Measurements from ENCODE around the gene CDCA8. TPM values are rescaled to one million over a fixed set of nuclear protein-coding genes. Genes with fewer than 3 reads are reported as not detected.

CDCA8 gene
- 1 to 10 TPM in 1 of 4 donors, under 1 TPM in 1, not detected in 2; 0.18 to 5.9 TPM for total RNA-seq

DNA sequence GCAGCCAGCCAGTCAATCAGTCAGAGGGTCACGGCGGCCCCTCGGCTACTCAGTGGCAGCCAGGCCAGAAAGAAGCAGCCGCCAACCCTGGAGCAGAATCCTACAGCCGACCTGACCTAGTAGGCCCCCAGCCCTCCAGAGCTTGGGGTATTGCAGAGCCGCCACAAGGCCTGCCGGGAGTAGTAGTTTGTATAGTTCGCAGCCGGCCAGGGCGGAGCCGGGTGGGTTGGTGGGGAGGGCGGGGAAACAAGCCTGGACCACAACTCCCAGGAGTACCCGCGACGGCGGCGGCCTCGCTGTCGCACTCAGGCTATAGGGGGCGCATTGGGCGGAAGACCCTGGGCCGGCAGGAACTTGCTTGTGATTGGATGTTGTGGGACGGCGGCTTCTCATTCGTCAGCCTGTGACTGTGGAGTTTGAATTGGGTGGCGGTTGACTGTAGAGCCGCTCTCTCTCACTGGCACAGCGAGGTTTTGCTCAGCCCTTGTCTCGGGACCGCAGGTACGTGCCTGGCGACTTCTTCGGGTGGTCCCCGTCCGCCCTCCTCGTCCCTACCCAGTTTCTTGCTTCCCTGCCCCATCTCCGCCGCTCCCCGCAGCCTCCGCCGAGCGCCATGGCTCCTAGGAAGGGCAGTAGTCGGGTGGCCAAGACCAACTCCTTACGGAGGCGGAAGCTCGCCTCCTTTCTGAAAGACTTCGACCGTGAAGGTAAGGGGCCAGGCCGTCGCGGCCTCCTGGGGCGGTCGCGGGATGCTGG is at the start of gene CDCA8:
Gene CDCA8 (plus strand): TSS at position 439 of the 756 bp plus-strand sequence. CDS start 175 bp downstream, at position 614.
- Histone ChIP-seq H3K27ac (peak within 1 kb of the TSS; percentile 81 to 90), H3K4me1 (peaks cover 0 to 7% of the 10 kb centered on the region in 2 donors), H3K27me3 (no peaks in the 10 kb centered on the region), H3K9me3 (no peaks in the 10 kb centered on the region), H3K36me3 (no peaks in the 10 kb centered on the region), H3K4me3 (peak within 1 kb of the TSS; percentile 60 to 95)
- intact Hi-C loops (cut with DNase I; ENCODE audit: low total_unique reads): no loop called here
- peak; percentile 96 to 98 for DNase-seq
- TF ChIP-seq POLR2A (IDR thresholded peaks at IDR 0.05): peak; percentile 29 to 40
- TF ChIP-seq, protein P1, sequence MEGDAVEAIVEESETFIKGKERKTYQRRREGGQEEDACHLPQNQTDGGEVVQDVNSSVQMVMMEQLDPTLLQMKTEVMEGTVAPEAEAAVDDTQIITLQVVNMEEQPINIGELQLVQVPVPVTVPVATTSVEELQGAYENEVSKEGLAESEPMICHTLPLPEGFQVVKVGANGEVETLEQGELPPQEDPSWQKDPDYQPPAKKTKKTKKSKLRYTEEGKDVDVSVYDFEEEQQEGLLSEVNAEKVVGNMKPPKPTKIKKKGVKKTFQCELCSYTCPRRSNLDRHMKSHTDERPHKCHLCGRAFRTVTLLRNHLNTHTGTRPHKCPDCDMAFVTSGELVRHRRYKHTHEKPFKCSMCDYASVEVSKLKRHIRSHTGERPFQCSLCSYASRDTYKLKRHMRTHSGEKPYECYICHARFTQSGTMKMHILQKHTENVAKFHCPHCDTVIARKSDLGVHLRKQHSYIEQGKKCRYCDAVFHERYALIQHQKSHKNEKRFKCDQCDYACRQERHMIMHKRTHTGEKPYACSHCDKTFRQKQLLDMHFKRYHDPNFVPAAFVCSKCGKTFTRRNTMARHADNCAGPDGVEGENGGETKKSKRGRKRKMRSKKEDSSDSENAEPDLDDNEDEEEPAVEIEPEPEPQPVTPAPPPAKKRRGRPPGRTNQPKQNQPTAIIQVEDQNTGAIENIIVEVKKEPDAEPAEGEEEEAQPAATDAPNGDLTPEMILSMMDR (IDR thresholded peaks at IDR 0.05): peak; percentile 63 to 83 (median 68)

DNA sequence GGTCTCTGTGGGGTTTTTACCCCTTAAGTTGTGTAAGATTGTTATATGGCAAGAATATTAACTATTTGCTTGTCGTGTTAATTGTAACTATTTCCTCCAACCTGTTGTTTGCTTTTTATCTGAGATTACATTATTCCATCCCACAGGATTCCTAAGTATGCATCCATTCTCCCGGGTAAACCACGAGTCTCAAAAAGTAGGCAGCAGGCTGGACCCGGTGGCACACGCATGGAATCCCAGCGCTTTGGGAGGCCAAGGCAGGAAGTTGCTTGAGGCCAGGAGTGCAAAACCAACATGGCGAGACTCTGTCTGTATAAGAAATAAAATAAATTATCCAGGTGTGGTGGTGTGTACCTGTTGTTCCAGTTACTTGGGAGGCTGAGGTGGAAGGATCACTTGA is 45.0 kb upstream of the CDCA8 start:
- no peak overlapping the region for H3K4me3 ChIP-seq
- H3K36me3 ChIP-seq: no peaks in the 10 kb centered on the region
- no peak for DNase-seq
- H3K9me3 ChIP-seq: no peaks in the 10 kb centered on the region
- no peaks in the 10 kb centered on the region for H3K27me3 ChIP-seq
- no peaks in the 10 kb centered on the region for H3K4me1 ChIP-seq
- intact Hi-C loops (cut with DNase I; ENCODE audit: low total_unique reads): no loop called here
- H3K27ac ChIP-seq: no peak overlapping the region
- TF ChIP-seq, protein P1 (IDR thresholded peaks at IDR 0.05): no peak
- TF ChIP-seq POLR2A (IDR thresholded peaks at IDR 0.05): no peak

DNA sequence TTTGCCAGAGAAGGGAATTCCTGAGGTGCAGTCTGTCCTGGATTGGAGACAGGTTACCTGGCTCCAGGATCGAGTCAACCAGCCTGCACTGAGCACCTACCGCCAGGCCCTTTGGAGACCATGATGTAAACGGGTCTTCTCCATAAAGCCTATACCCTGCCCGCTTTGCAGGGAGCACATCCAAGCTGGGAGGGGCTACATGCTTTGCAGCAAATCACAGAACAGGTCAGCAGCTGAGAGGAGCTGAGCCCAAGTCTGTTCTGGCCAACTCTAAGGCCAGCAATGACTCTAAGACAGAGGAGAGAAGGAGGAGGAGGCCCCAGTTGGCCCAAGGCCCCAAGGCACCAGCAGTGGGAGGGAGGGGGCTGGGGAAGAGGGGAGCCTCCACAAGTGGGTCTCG is 42.1 kb upstream of the CDCA8 start:
- no peak overlapping the region for H3K27ac ChIP-seq
- intact Hi-C loops (cut with DNase I; ENCODE audit: low total_unique reads): no loop called here
- DNase-seq: no peak
- H3K9me3 ChIP-seq: no peaks in the 10 kb centered on the region
- TF ChIP-seq, protein P1 (IDR thresholded peaks at IDR 0.05): no peak
- no peak for TF ChIP-seq POLR2A (IDR thresholded peaks at IDR 0.05)
- no peaks in the 10 kb centered on the region for H3K27me3 ChIP-seq
- H3K4me1 ChIP-seq: no peaks in the 10 kb centered on the region
- no peak overlapping the region for H3K4me3 ChIP-seq
- no peaks in the 10 kb centered on the region for H3K36me3 ChIP-seq

- no peak for DNase-seq
- intact Hi-C loops (cut with DNase I; ENCODE audit: low total_unique reads): no loop called here
- Histone ChIP-seq H3K9me3 (no peaks in the 10 kb centered on the region), H3K4me1 (no peaks in the 10 kb centered on the region), H3K27me3 (no peaks in the 10 kb centered on the region), H3K36me3 (no peaks in the 10 kb centered on the region), H3K27ac (no peak overlapping the region), H3K4me3 (no peak overlapping the region)
- TF ChIP-seq, protein P1 (IDR thresholded peaks at IDR 0.05): no peak
- TF ChIP-seq POLR2A (IDR thresholded peaks at IDR 0.05): no peak
Measured at GRCh38 chr1:37650721-37651120, 41.6 kb upstream of the CDCA8 start.

DNA sequence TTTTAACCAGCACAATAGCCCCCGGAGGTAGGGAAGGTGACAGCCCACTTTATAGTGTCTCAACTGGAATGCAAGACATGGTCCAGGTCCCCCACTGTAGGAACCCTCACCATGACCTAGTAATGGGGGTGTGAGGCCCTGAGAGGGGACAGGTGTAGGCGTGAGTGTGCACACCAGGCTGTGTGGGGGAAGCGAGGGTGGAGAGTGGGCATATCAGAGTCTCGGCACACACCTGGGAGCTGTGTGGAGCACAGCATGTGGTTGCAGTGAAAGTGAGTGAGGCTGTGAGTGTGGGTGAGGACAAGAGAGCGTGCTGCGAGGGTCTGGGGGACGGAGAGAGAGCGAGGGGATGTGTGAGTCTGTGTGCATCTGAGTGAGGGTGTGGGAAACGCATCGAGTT is 40.5 kb upstream of the CDCA8 start:
- no peaks in the 10 kb centered on the region for H3K9me3 ChIP-seq

More for the DNA sequence above, 40.5 kb upstream of the CDCA8 start:
- Histone ChIP-seq H3K4me1 (no peaks in the 10 kb centered on the region), H3K36me3 (no peaks in the 10 kb centered on the region), H3K4me3 (no peak overlapping the region), H3K27me3 (no peaks in the 10 kb centered on the region), H3K27ac (no peak overlapping the region)
- TF ChIP-seq, protein P1 (IDR thresholded peaks at IDR 0.05): no peak
- no peak for TF ChIP-seq POLR2A (IDR thresholded peaks at IDR 0.05)
- intact Hi-C loops (cut with DNase I; ENCODE audit: low total_unique reads): no loop called here
- DNase-seq: no peak

Data from uterus (tissue), 4 donors.